ENCODE results near the gene PHAX.

DNA sequence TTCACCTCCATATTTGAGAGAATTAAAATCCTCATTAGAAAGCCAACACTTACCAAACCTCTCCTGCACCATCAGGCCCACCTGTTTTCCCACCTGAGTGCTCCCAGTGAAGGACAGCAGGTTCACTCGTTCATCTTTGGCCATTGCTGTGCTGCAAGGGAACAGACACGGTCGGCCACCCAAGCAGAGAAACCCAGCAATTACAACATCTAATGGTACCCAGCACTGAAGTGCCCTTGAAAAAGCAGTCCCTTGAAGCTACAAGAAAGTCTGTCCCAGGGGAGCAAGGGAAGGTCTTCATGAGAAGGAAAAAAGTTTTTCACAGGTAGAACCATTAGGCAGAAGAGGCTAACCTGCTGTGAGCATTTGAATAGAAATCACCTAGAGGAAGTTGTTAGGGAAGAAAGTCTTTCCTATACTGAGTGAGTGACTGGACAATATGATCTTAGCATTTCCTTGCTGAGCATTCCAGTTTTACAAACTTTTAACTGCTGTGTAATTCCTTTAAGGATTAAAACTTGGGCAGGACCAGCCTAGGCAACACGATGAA is 32.5 kb upstream of the PHAX start:
- TF ChIP-seq, protein P1, sequence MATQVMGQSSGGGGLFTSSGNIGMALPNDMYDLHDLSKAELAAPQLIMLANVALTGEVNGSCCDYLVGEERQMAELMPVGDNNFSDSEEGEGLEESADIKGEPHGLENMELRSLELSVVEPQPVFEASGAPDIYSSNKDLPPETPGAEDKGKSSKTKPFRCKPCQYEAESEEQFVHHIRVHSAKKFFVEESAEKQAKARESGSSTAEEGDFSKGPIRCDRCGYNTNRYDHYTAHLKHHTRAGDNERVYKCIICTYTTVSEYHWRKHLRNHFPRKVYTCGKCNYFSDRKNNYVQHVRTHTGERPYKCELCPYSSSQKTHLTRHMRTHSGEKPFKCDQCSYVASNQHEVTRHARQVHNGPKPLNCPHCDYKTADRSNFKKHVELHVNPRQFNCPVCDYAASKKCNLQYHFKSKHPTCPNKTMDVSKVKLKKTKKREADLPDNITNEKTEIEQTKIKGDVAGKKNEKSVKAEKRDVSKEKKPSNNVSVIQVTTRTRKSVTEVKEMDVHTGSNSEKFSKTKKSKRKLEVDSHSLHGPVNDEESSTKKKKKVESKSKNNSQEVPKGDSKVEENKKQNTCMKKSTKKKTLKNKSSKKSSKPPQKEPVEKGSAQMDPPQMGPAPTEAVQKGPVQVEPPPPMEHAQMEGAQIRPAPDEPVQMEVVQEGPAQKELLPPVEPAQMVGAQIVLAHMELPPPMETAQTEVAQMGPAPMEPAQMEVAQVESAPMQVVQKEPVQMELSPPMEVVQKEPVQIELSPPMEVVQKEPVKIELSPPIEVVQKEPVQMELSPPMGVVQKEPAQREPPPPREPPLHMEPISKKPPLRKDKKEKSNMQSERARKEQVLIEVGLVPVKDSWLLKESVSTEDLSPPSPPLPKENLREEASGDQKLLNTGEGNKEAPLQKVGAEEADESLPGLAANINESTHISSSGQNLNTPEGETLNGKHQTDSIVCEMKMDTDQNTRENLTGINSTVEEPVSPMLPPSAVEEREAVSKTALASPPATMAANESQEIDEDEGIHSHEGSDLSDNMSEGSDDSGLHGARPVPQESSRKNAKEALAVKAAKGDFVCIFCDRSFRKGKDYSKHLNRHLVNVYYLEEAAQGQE (IDR thresholded peaks at IDR 0.05; ENCODE audit: insufficient read depth in 1 of 2, low read depth in 2 of 2, low read length in 1 of 2), result no peak
- TF ChIP-seq, protein P2, sequence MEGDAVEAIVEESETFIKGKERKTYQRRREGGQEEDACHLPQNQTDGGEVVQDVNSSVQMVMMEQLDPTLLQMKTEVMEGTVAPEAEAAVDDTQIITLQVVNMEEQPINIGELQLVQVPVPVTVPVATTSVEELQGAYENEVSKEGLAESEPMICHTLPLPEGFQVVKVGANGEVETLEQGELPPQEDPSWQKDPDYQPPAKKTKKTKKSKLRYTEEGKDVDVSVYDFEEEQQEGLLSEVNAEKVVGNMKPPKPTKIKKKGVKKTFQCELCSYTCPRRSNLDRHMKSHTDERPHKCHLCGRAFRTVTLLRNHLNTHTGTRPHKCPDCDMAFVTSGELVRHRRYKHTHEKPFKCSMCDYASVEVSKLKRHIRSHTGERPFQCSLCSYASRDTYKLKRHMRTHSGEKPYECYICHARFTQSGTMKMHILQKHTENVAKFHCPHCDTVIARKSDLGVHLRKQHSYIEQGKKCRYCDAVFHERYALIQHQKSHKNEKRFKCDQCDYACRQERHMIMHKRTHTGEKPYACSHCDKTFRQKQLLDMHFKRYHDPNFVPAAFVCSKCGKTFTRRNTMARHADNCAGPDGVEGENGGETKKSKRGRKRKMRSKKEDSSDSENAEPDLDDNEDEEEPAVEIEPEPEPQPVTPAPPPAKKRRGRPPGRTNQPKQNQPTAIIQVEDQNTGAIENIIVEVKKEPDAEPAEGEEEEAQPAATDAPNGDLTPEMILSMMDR (IDR thresholded peaks at IDR 0.05), result no peak
